ENCODE measurements around the gene ADRA2C. TPM values are rescaled to one million over a fixed set of nuclear protein-coding genes. Genes with fewer than 3 reads are reported as not detected.
A peak's percentile ranks its signal among the peaks of the same experiment; 100 is the strongest.

The ADRA2C gene
- total and polyA plus RNA-seq, 9 of the 15 experiments (the other 6 are each of a cell fraction or from before 2014, with no cell fraction given): 0.06 to 0.58 (median 0.14) TPM; not detected in 2

DNA sequence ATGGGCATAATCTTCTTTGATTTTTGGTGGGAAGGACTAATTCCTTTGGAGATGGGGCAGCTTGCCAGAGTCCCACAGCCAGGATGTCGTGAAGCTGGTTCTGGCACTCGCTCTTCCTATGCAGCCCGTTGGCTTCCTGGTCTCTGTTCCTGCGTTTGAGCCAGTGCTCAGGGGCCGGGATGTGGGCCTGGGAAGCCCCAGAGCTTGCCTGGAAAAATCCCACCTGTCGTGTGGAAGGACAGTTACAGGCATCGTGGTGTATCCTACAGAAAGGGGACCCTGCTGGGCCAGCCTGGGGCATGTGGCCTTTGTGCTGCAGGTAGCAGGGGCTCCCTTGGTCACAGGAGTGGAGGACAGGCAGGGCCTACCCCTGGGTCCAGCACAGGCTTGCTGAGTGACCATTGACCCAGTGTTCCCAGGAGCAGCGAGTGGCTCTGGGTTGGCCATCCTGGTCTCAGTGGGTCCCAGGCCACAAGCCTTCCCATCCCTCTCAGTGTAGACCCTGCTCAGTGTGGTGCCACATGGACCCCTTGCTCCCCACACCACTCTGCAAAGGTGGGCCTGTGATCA is 50.2 kb downstream of the ADRA2C start (continued):
- no peak for TF ChIP-seq RNF219 (CRISPR knock-in tag; IDR thresholded peaks at IDR 0.05)

- peaks cover 2 to 40% of the 10 kb centered on the region in 2 experiments; a peak in 3 of 5 replicates for H3K27me3 ChIP-seq (ENCODE audit: control insufficient read depth in 2 of 2, insufficient read depth in 2 of 2, low read length in 2 of 2)
- H3K36me3 ChIP-seq (ENCODE audit: control insufficient read depth, insufficient read depth, low read length): no peaks in the 10 kb centered on the region
- H3K27ac ChIP-seq (ENCODE audit: extremely low read depth, low read depth, low read length): no peak overlapping the region
- DNase-seq (ENCODE audit: extremely low read depth in 1 of 4, low spot score in 3 of 4): no peak
- CTCF ChIA-PET (ENCODE audit: low intra/inter-chr PET ratio): no interaction called here
- peaks cover 0 to 3% of the 10 kb centered on the region in 2 experiments; a peak in 1 of 5 replicates for H3K4me1 ChIP-seq (replicated peaks in 1 of 2; ENCODE audit: control insufficient read depth in 2 of 2, insufficient read depth in 2 of 2, low read length in 2 of 2)
- H2AFZ ChIP-seq (ENCODE audit: low read depth, low read length): no peak overlapping the region
- no peak for FAIRE-seq
- H4K20me1 ChIP-seq (replicated peaks; ENCODE audit: control insufficient read depth, insufficient read depth, low read length): no peaks in the 10 kb centered on the region
- POLR2A ChIA-PET: interaction anchor here (0.8 kb wide), 1 partner anchor 12 kb away, joined by 3 read pairs; no protein-coding TSS in a partner anchor
- whole genome bisulfite sequencing (ENCODE audit: insufficient coverage, low coverage, missing lambda C conversion rate): under 1% methylated on average over 12 of the region's 12 CpGs
- H3K9me3 ChIP-seq (replicated peaks; ENCODE audit: control insufficient read depth, insufficient read depth, low read depth, low read length): peaks cover 2% of the 10 kb centered on the region; the same call in 1 of the 2 replicates
- intact Hi-C loops (cut with micrococcal nuclease) (no loop called here), in situ Hi-C loops (cut with MboI) (no loop called here)
- no peak for ATAC-seq
- no TSS peak for BruUV-seq (replicated peaks)
- no peak overlapping the region for H3K9ac ChIP-seq (ENCODE audit: insufficient read depth in 1 of 2, low read depth in 2 of 2, low read length in 2 of 2)
- H3K4me3 ChIP-seq: no peak overlapping the region
- H3K79me2 ChIP-seq (ENCODE audit: control insufficient read depth, insufficient read depth, low read length): no peaks in the 10 kb centered on the region
- peak; percentile 23 for TF ChIP-seq NFYB (IDR thresholded peaks at IDR 0.05; ENCODE audit: extremely low read depth, insufficient read length)
- TF ChIP-seq ZNF583 (CRISPR knock-in tag; IDR thresholded peaks at IDR 0.05): no peak
- H3K9me1 ChIP-seq (ENCODE audit: control insufficient read depth, insufficient read depth, low read length): no peaks in the 10 kb centered on the region
- no peak overlapping the region for H3K4me2 ChIP-seq (ENCODE audit: insufficient read depth, low read length)
Observed at GRCh38 chr4:3816983-3817960, 51.1 kb downstream of the ADRA2C start.

Other genes with a start within 250 kb of the ADRA2C start
- 73.5 and 105 TPM in 2 replicates for gene LRPAP1, start 234.0 kb upstream of the ADRA2C start, total RNA-seq (2014; rRNA removed)
- gene LRPAP1, start 234.0 kb upstream of the ADRA2C start, total RNA-seq (2014; rRNA removed; fragmentation: Illumina TruSeq; extraction: Trizol): 18.7 and 24.6 TPM in 2 replicates
- gene LRPAP1, start 234.0 kb upstream of the ADRA2C start, total RNA-seq (2015; rRNA removed; fragmentation: Illumina TruSeq; extraction: Trizol): 41.8 and 49.7 TPM in 2 replicates
- 72.0 and 75.5 TPM in 2 replicates for gene LRPAP1, start 234.0 kb upstream of the ADRA2C start, total RNA-seq (2021)
- gene LRPAP1, start 234.0 kb upstream of the ADRA2C start, polyA plus RNA-seq (2011; rRNA removed): 43.6 and 45.0 TPM in 2 replicates
- gene LRPAP1, start 234.0 kb upstream of the ADRA2C start, polyA plus RNA-seq (2014; fragmentation: Illumina TruSeq; extraction: Trizol): 33.1 and 55.4 TPM in 2 replicates
- 1 to 10 TPM; 1.1 to 6.1 TPM for gene LRPAP1, start 234.0 kb upstream of the ADRA2C start, polyA plus RNA-seq (2014; fragmentation: Nextera tagmentation; extraction: Ambion mirVana)
- 57.7 and 69.9 TPM in 2 replicates for gene LRPAP1, start 234.0 kb upstream of the ADRA2C start, polyA plus RNA-seq (2014; rRNA removed)

All from K562 (cell line).